ENCODE measurements around the gene CSNK1A1. TPM values are rescaled to one million over a fixed set of nuclear protein-coding genes. Genes with fewer than 3 reads are reported as not detected.
A peak's percentile ranks its signal among the peaks of the same experiment; 100 is the strongest.

Gene CSNK1A1
- total RNA-seq, 1 donor from 2014 or later: 198 TPM

- DNase-seq (no peak), ATAC-seq (peak; percentile 34 to 56)
- TF ChIP-seq CTCF (IDR thresholded peaks at IDR 0.05): no peak
- Histone ChIP-seq H3K27me3 (ENCODE audit: low read depth) (no peaks in the 10 kb centered on the region), H3K4me1 (peaks cover 46% of the 10 kb centered on the region), H3K9me3 (no peaks in the 10 kb centered on the region), H3K36me3 (peaks cover 41% of the 10 kb centered on the region), H3K4me3 (peak overlapping the region; percentile 91), H3K27ac (peak overlapping the region; percentile 98)
- intact Hi-C loops (cut with DNase I): no loop called here
Measured at GRCh38 chr5:149550268-149550583, 1.0 kb downstream of the CSNK1A1 start.

- no peak for DNase-seq
- no peak for ATAC-seq
- Histone ChIP-seq H3K36me3 (peaks cover 47% of the 10 kb centered on the region), H3K4me3 (peak overlapping the region; percentile 91), H3K4me1 (peaks cover 52% of the 10 kb centered on the region), H3K9me3 (no peaks in the 10 kb centered on the region), H3K27me3 (ENCODE audit: low read depth) (no peaks in the 10 kb centered on the region), H3K27ac (peak overlapping the region; percentile 98)
- intact Hi-C loops (cut with DNase I): no loop called here
- no peak for TF ChIP-seq CTCF (IDR thresholded peaks at IDR 0.05)
Measured at GRCh38 chr5:149549461-149550267, 1.6 kb downstream of the CSNK1A1 start.

- Histone ChIP-seq H3K4me1 (peaks cover 73% of the 10 kb centered on the region), H3K4me3 (no peak overlapping the region), H3K36me3 (peaks cover 55% of the 10 kb centered on the region), H3K9me3 (no peaks in the 10 kb centered on the region), H3K27me3 (ENCODE audit: low read depth) (no peaks in the 10 kb centered on the region), H3K27ac (no peak overlapping the region)
- intact Hi-C loops (cut with DNase I): no loop called here
- no peak for DNase-seq
- TF ChIP-seq CTCF (IDR thresholded peaks at IDR 0.05): no peak
- ATAC-seq: no peak
Measured at GRCh38 chr5:149546974-149547373, 4.3 kb downstream of the CSNK1A1 start.

- Histone ChIP-seq H3K27me3 (ENCODE audit: low read depth) (no peaks in the 10 kb centered on the region), H3K9me3 (no peaks in the 10 kb centered on the region), H3K27ac (no peak overlapping the region), H3K4me1 (peaks cover 87% of the 10 kb centered on the region), H3K36me3 (peaks cover 60% of the 10 kb centered on the region), H3K4me3 (no peak overlapping the region)
- intact Hi-C loops (cut with DNase I): no loop called here
- ATAC-seq (no peak), DNase-seq (no peak)
- no peak for TF ChIP-seq CTCF (IDR thresholded peaks at IDR 0.05)
Measured at GRCh38 chr5:149545327-149545726, 5.9 kb downstream of the CSNK1A1 start.

GRCh38 chr5:149544028-149544420 is 7.2 kb downstream of the CSNK1A1 start:
- Histone ChIP-seq H3K4me1 (peaks cover 96% of the 10 kb centered on the region), H3K36me3 (peaks cover 55% of the 10 kb centered on the region), H3K27me3 (ENCODE audit: low read depth) (no peaks in the 10 kb centered on the region), H3K27ac (peak overlapping the region; percentile 15), H3K4me3 (no peak overlapping the region), H3K9me3 (no peaks in the 10 kb centered on the region)
- intact Hi-C loops (cut with DNase I): no loop called here
- no peak for DNase-seq
- ATAC-seq: peak; percentile 23 to 28
- TF ChIP-seq CTCF (IDR thresholded peaks at IDR 0.05): no peak
